Neural cell (in vitro differentiated cells): ENCODE measurements around the gene UGT1A1. TPM values are rescaled to one million over a fixed set of nuclear protein-coding genes. Genes with fewer than 3 reads are reported as not detected.

Experiments used
- H2AFZ ChIP-seq: fragments of 200-600, 300-800 bp; sonication (generic), shearing (Covaris generic); 2 replicates; pipeline ENCODE4 v1.6.0; 2014; ENCODE audit warnings: low read depth, mild to moderate bottlenecking, antibody characterized with exemption, low read length, moderate library complexity
- H3F3A ChIP-seq: fragments of 200-600 bp; shearing (Covaris generic); 2 replicates; pipeline ENCODE4 v1.6.1; 2016; ENCODE audit warnings: mild to moderate bottlenecking, moderate library complexity, mixed read lengths, antibody characterized with exemption, low read length; ENCODE audit not compliant: insufficient read depth, poor library complexity, severe bottlenecking
- H3K27ac ChIP-seq: fragments of 200-600, 300-800 bp; sonication (generic), shearing (Covaris generic); 2 replicates; pipeline ENCODE4 v1.5.1; 2014; ENCODE audit warnings: mild to moderate bottlenecking, low read length, moderate library complexity
- H3K27me3 ChIP-seq: fragments of 300-800, 200-600 bp; sonication (generic), shearing (Covaris generic); 2 replicates; pipeline ENCODE4 v1.6.0; 2014; ENCODE audit warnings: mild to moderate bottlenecking, low read depth, low read length, moderate library complexity; ENCODE audit not compliant: insufficient read depth
- H3K36me3 ChIP-seq: fragments of 300-800, 200-600 bp; sonication (generic), shearing (Covaris generic); 2 replicates; pipeline ENCODE4 v1.5.1; 2014; ENCODE audit warnings: mild to moderate bottlenecking, antibody characterized with exemption, low read length, moderate library complexity; ENCODE audit not compliant: insufficient read depth
- H3K4me2 ChIP-seq: fragments of 300-800, 200-600 bp; sonication (generic), shearing (Covaris generic); 2 replicates; pipeline ENCODE4 v1.6.0; 2014; ENCODE audit warnings: mild to moderate bottlenecking, low read length
- H3K4me3 ChIP-seq: fragments of 300-800, 200-600 bp; sonication (generic), shearing (Covaris generic); 2 replicates; pipeline ENCODE4 v1.5.1; 2014; ENCODE audit warnings: mild to moderate bottlenecking, low read length, moderate library complexity
- H3K79me2 ChIP-seq: fragments of 200-600 bp; shearing (Covaris generic); replicated peaks from 2 replicates; pipeline ENCODE4 v1.6.0; 2014; ENCODE audit warnings: mild to moderate bottlenecking, low read length, moderate library complexity; ENCODE audit not compliant: insufficient read depth
- H3K9ac ChIP-seq: fragments of 300-800, 200-600 bp; sonication (generic), shearing (Covaris generic); 2 replicates; pipeline ENCODE4 v1.6.1; 2016; ENCODE audit warnings: mild to moderate bottlenecking, low read length, mixed read lengths
- H3K9me2 ChIP-seq: fragments of 200-600 bp; shearing (Covaris generic); 2 replicates; pipeline ENCODE4 v1.6.1; 2016; ENCODE audit warnings: mild to moderate bottlenecking, low read length, mixed read lengths; ENCODE audit not compliant: insufficient read depth
- H3K9me3 ChIP-seq: fragments of 200-600, 300-800 bp; sonication (generic), shearing (Covaris generic); 2 replicates; pipeline ENCODE4 v1.6.1; 2016; ENCODE audit warnings: mild to moderate bottlenecking, mixed run types, low read length, moderate library complexity, mixed read lengths
- H4K20me1 ChIP-seq: fragments of 200-600 bp; shearing (Covaris generic); 2 replicates; pipeline ENCODE4 v1.6.1; 2016; ENCODE audit warnings: mild to moderate bottlenecking, mixed run types; ENCODE audit not compliant: insufficient read depth
- CTCF ChIP-seq: fragments of 450-650 bp; IDR thresholded peaks from 2 replicates; pipeline ENCODE4 v1.5.1; 2014; ENCODE audit warnings: antibody characterized with exemption, mild to moderate bottlenecking, moderate library complexity; ENCODE audit not compliant: poor library complexity, severe bottlenecking
- EP300 ChIP-seq: fragments of 450-650 bp; conservative IDR thresholded peaks from 2 replicates; pipeline ENCODE4 v1.6.1; 2014; ENCODE audit warnings: antibody characterized with exemption, mild to moderate bottlenecking, moderate library complexity; ENCODE audit not compliant: poor library complexity, severe bottlenecking
- EZH2 ChIP-seq: fragments of 200-600, 300-800 bp; shearing (Covaris generic), sonication (generic); IDR thresholded peaks from 2 replicates; pipeline ENCODE4 v1.6.1; 2014; ENCODE audit warnings: antibody characterized with exemption, low read length, borderline replicate concordance, mild to moderate bottlenecking; ENCODE audit not compliant: insufficient read depth, poor library complexity, severe bottlenecking
- MXI1 ChIP-seq: fragments of 450-650 bp; conservative IDR thresholded peaks from 2 replicates; pipeline ENCODE4 v1.6.1; 2014; ENCODE audit warnings: antibody characterized with exemption, mild to moderate bottlenecking; ENCODE audit not compliant: poor library complexity, severe bottlenecking
- POLR2AphosphoS5 ChIP-seq: IDR thresholded peaks from 2 replicates; pipeline ENCODE4 v1.6.1; 2012
- RAD21 ChIP-seq: fragments of 450-650 bp; conservative IDR thresholded peaks from 2 replicates; pipeline ENCODE4 v1.6.1; 2014; ENCODE audit warnings: antibody characterized with exemption, mild to moderate bottlenecking, moderate library complexity
- SMC3 ChIP-seq: fragments of 450-650 bp; conservative IDR thresholded peaks from 2 replicates; pipeline ENCODE4 v1.6.1; 2014; ENCODE audit warnings: antibody characterized with exemption, mild to moderate bottlenecking, moderate library complexity; ENCODE audit not compliant: poor library complexity
- TAF1 ChIP-seq: IDR thresholded peaks from 2 replicates; pipeline ENCODE4 v1.6.1; 2012; ENCODE audit warnings: low read depth
- polyA plus RNA-seq: library from polyadenylated mRNA; depleted of rRNA; stranded (reverse); fragments of >200 nt; gene quantifications from 2 replicates; pipeline ENCODE4 v1.2.3, GENCODE V29; 2014
- TF ChIP-seq, protein P1 (sequence below): IDR thresholded peaks from 2 replicates; pipeline ENCODE4 v1.6.1; 2012; ENCODE audit warnings: borderline replicate concordance

UGT1A1 gene
- polyA plus RNA-seq, 1 donor from 2014 or later = not detected

DNA sequence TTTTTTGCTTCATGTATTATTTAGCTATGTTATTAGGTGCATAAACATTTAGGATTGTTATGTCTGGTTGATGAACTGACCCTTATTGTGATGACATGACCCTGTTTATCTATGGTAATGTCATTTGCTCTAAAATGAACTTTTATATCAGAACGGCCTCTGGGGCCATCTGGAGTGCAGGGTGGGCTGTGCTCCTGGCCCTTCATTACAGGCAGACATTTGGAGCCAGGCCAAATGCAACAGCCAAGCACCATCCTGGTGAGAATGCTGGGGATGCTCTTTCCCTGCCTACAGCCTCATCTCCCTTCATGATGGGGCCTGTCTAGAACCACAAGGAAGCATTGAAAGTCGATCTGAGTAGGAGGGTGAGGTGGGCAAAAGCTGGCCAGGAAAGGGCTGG is 56.3 kb downstream of the UGT1A1 start:
- H3K9ac ChIP-seq = no peak overlapping the region
- H3K9me3 ChIP-seq = no peaks in the 10 kb centered on the region
- H3K4me3 ChIP-seq = no peak overlapping the region

DNA sequence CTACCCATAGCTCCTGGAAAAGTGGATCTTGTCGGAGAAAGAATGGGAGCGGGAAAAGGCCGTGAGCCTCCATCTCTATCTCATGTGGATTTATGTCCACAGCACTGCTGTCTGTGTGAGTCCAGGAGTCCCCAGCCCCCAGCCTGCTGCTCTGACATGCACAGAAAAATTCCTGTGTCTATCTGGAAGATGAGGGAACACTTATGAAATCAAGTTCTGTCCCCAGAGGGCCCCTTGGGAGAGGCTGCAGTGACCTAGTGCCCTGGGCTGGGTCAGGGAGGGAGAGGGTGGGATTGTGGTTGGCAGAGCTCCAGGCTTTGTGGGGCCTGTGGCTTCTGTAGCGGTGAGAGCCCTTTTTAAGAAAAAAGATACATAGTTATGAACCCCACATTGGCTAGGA is 56.7 kb downstream of the UGT1A1 start:
- no peak overlapping the region for H3K4me3 ChIP-seq
- no peak for TF ChIP-seq CTCF
- no peak for TF ChIP-seq RAD21
- TF ChIP-seq POLR2AphosphoS5 = no peak
- TF ChIP-seq TAF1 = no peak
- no peak for TF ChIP-seq EP300
- no peak for TF ChIP-seq MXI1
- TF ChIP-seq, protein P1, sequence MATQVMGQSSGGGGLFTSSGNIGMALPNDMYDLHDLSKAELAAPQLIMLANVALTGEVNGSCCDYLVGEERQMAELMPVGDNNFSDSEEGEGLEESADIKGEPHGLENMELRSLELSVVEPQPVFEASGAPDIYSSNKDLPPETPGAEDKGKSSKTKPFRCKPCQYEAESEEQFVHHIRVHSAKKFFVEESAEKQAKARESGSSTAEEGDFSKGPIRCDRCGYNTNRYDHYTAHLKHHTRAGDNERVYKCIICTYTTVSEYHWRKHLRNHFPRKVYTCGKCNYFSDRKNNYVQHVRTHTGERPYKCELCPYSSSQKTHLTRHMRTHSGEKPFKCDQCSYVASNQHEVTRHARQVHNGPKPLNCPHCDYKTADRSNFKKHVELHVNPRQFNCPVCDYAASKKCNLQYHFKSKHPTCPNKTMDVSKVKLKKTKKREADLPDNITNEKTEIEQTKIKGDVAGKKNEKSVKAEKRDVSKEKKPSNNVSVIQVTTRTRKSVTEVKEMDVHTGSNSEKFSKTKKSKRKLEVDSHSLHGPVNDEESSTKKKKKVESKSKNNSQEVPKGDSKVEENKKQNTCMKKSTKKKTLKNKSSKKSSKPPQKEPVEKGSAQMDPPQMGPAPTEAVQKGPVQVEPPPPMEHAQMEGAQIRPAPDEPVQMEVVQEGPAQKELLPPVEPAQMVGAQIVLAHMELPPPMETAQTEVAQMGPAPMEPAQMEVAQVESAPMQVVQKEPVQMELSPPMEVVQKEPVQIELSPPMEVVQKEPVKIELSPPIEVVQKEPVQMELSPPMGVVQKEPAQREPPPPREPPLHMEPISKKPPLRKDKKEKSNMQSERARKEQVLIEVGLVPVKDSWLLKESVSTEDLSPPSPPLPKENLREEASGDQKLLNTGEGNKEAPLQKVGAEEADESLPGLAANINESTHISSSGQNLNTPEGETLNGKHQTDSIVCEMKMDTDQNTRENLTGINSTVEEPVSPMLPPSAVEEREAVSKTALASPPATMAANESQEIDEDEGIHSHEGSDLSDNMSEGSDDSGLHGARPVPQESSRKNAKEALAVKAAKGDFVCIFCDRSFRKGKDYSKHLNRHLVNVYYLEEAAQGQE = no peak
- no peak for TF ChIP-seq EZH2
- TF ChIP-seq SMC3 = no peak
- no peak overlapping the region for H3K4me2 ChIP-seq
- no peaks in the 10 kb centered on the region for H3K36me3 ChIP-seq
- H2AFZ ChIP-seq = no peak overlapping the region
- no peaks in the 10 kb centered on the region for H3K27me3 ChIP-seq
- H4K20me1 ChIP-seq = no peaks in the 10 kb centered on the region
- H3K9me3 ChIP-seq = no peaks in the 10 kb centered on the region
- H3K9ac ChIP-seq = no peak overlapping the region
- no peak overlapping the region for H3K27ac ChIP-seq
- H3K79me2 ChIP-seq = no peaks in the 10 kb centered on the region
- no peaks in the 10 kb centered on the region for H3K9me2 ChIP-seq
- no peaks in the 10 kb centered on the region for H3F3A ChIP-seq

More for the DNA sequence above, 56.3 kb downstream of the UGT1A1 start:
- Histone ChIP-seq H3K27ac (no peak overlapping the region), H3F3A (no peaks in the 10 kb centered on the region), H3K27me3 (no peaks in the 10 kb centered on the region), H3K36me3 (no peaks in the 10 kb centered on the region), H4K20me1 (no peaks in the 10 kb centered on the region), H3K79me2 (no peaks in the 10 kb centered on the region), H3K4me2 (no peak overlapping the region), H3K9me2 (no peaks in the 10 kb centered on the region), H2AFZ (no peak overlapping the region)
- TF ChIP-seq, protein P1 = no peak
- TF ChIP-seq POLR2AphosphoS5 (no peak), RAD21 (no peak), CTCF (no peak), EP300 (no peak)
